Activated naive CD8-positive, alpha-beta T cell treated with anti-CD3 and anti-CD28 coated beads, Interleukin-2, amount 10 ng/mL, durations not matched to agents 7 days and 5 days (primary cell): Measurements from ENCODE around the gene FGR. TPM values are rescaled to one million over a fixed set of nuclear protein-coding genes. Genes with fewer than 3 reads are reported as not detected.
A peak's percentile ranks its signal among the peaks of the same experiment; 100 is the strongest.

Experiments
- ATAC-seq: fragments of 150-1000 bp; cut with Tn5 transposase; one replicate; pipeline ENCODE4 v1.10.0; 2021; ENCODE audit warnings: low read depth, moderate library complexity
- POLR2A ChIA-PET: fragments of 350-600 bp; sonication (Branson Sonifier 250); formaldehyde crosslinking; loops from one replicate; lab custom pipeline; 2021; ENCODE audit warnings: antibody characterized with exemption; lab: Charles Lee
- DNase-seq: peaks from one replicate; pipeline ENCODE4 v3.0.0; 2021
- H3K27ac Mint-ChIP-seq: one replicate; pipeline ENCODE4 v1.8.0; 2022; ENCODE audit warnings: mild to moderate bottlenecking, mixed read lengths
- H3K27me3 Mint-ChIP-seq: one replicate; pipeline ENCODE4 v1.8.0; 2022; ENCODE audit warnings: mild to moderate bottlenecking, moderate library complexity, mixed read lengths
- H3K36me3 Mint-ChIP-seq: one replicate; pipeline ENCODE4 v1.8.0; 2021; ENCODE audit warnings: mild to moderate bottlenecking, mixed read lengths
- H3K4me1 Mint-ChIP-seq: one replicate; pipeline ENCODE4 v1.8.0; 2021; ENCODE audit warnings: mixed read lengths
- H3K4me3 Mint-ChIP-seq: one replicate; pipeline ENCODE4 v1.8.0; 2022; ENCODE audit warnings: mild to moderate bottlenecking, moderate library complexity, mixed read lengths
- H3K9me3 Mint-ChIP-seq: one replicate; pipeline ENCODE4 v1.8.0; 2021; ENCODE audit warnings: mixed read lengths
- total RNA-seq, 2 experiments: library from RNA; stranded (reverse); gene quantifications; one replicate each; pipeline ENCODE4 v1.2.3, GENCODE V29; 2021

Gene FGR
- total RNA-seq, 2 experiments from 2014 or later = 4.7 to 6.0 TPM

DNA sequence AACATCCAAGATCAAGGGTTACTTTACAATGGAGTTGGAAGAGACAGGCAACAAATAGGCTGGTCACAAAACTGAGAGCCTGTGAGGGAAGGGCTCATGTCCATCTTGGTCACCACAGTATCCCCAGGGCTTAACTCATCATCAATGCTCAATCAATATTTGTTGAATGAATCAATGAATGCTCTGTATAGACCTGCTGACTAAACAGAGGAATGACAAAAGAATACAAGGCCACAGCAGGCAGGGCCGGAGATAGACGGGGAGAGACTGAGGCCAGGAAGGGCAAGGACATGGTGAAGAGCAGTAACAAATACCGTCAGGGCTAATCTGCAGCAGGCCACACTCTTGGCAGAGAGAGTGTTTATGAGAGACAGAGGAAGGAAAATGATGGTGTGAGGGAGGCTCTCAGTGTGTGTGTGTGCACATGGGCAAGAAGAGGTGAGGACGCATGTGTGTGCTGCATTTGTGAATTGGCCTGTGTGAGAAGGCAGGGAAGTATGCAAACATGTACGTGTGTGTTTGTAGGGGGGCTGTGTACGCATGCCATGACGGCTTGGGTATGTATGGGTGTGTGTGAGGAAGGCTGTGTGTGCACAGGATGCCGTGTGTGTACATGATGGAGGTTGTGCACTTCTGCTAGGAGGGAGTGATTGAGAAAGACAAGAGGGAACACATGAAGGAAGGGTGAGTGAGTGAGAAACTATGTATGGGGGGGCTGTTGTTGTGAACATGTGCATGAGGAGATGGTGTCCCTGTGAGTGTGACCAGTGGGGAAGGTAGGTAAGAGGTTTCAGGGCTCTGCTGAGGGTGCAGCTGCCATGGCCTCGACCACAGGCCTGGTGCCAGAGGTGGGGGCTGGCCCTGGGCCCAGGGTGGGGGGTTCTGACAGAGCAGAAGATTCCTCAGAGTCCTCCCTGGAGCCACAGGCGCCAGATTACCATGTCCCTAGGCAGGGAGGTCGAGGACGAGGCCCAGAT, 46.4 kb downstream of the FGR start:
- Mint-ChIP-seq H3K4me1 (no peaks in the 10 kb centered on the region), H3K27ac (no peak overlapping the region), H3K4me3 (no peak overlapping the region), H3K27me3 (no peaks in the 10 kb centered on the region), H3K36me3 (no peaks in the 10 kb centered on the region), H3K9me3 (no peaks in the 10 kb centered on the region)
- POLR2A ChIA-PET = no interaction called here
- ATAC-seq (no peak), DNase-seq (no peak)

DNA sequence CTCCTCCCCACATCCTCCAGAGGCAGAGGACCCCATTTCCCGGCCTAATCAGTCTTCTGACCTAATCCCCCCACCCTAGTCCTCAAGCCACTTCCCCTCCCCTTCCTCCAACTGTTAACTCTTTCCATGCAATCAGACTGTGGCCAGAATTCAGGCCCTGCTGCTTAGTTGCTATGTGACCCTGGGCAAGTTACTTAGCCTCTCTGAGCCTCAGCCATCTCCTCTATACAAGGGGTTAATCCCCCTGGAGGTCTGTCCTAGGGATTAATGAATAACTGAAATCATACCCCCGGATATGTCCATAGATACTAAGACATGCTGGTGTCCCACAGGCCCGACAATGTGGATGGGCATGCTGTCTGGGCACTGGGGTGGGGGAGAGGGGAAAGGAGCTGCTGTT, 49.3 kb downstream of the FGR start:
- no peak overlapping the region for H3K27ac Mint-ChIP-seq
- H3K36me3 Mint-ChIP-seq = peaks cover 7% of the 10 kb centered on the region
- H3K4me3 Mint-ChIP-seq = no peak overlapping the region
- no peaks in the 10 kb centered on the region for H3K27me3 Mint-ChIP-seq
- H3K4me1 Mint-ChIP-seq = peaks cover 7% of the 10 kb centered on the region
- ATAC-seq = no peak
- H3K9me3 Mint-ChIP-seq = no peaks in the 10 kb centered on the region
- POLR2A ChIA-PET = no interaction called here
- DNase-seq = no peak

DNA sequence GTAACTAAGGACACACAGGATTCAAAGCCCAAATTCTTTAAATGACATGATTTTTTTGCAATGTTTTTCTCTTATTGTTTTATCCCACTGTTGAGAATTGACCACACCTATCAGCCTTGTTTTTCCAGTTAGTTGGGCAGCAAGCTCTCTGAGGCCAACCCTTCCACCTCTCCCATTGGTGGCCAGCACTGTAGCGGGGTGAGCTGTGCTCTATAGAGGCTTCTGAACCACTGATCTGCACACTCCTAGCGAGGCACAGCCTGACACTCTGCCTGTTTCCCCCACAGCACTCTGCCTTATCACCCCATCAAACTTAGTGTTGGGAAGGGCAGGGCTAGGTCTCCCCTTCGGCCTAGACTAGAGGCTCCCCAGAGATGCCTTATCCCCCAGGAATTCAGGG, 50.5 kb downstream of the FGR start:
- Mint-ChIP-seq H3K27ac (no peak overlapping the region), H3K4me3 (no peak overlapping the region), H3K36me3 (peaks cover 7% of the 10 kb centered on the region), H3K9me3 (no peaks in the 10 kb centered on the region), H3K4me1 (peaks cover 9% of the 10 kb centered on the region), H3K27me3 (no peaks in the 10 kb centered on the region)
- DNase-seq = no peak
- no peak for ATAC-seq
- POLR2A ChIA-PET = no interaction called here

DNA sequence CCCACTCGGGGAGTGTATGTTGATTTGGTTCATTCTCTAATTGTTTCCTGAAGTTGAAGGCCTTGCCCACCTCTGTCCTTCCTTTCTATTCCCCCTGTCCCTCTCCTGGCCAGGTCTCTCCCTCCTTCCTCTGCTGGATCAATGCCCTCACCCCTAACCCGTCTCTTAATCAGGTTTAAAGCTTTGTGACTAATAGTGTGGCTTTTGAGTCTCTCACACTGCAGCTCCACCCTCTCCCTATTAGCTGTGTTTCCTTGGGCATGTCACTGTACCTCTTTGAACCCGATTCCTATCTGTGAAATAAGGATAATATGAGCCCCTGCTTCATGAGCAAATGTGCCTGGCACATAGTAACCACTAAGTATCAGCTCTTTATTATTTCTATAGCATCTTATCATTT, 51.5 kb downstream of the FGR start:
- ATAC-seq (no peak), DNase-seq (no peak)
- peaks cover 9% of the 10 kb centered on the region for H3K4me1 Mint-ChIP-seq
- POLR2A ChIA-PET = no interaction called here
- no peaks in the 10 kb centered on the region for H3K9me3 Mint-ChIP-seq
- H3K4me3 Mint-ChIP-seq = no peak overlapping the region
- H3K27me3 Mint-ChIP-seq = no peaks in the 10 kb centered on the region
- no peak overlapping the region for H3K27ac Mint-ChIP-seq
- H3K36me3 Mint-ChIP-seq = peaks cover 7% of the 10 kb centered on the region

DNA sequence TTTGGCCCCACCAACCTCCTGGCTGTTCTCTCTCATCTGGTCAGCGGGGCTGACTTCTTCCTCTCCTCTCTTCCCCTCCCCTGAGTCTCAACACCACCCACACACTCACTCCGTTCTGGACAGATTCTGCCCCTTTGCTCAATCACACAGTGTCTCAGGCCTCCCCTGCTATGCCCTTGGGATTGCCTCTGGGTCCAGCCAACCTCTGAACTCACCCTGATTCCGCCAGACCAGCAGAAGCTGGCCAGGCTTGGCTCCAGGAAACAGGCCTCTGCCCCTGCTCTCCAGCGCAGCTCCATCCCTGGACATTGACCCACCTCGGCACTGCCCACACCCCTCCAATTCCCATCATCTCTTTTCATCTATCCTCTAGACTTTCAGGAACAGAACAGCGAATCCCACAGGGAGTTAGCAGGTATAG, 53.2 kb downstream of the FGR start:
- no peaks in the 10 kb centered on the region for H3K9me3 Mint-ChIP-seq
- DNase-seq (no peak), ATAC-seq (no peak)
- H3K36me3 Mint-ChIP-seq = peaks cover 7% of the 10 kb centered on the region
- no peak overlapping the region for H3K4me3 Mint-ChIP-seq
- H3K27ac Mint-ChIP-seq = no peak overlapping the region
- H3K27me3 Mint-ChIP-seq = peaks cover 4% of the 10 kb centered on the region
- POLR2A ChIA-PET = no interaction called here
- peaks cover 9% of the 10 kb centered on the region for H3K4me1 Mint-ChIP-seq

DNA sequence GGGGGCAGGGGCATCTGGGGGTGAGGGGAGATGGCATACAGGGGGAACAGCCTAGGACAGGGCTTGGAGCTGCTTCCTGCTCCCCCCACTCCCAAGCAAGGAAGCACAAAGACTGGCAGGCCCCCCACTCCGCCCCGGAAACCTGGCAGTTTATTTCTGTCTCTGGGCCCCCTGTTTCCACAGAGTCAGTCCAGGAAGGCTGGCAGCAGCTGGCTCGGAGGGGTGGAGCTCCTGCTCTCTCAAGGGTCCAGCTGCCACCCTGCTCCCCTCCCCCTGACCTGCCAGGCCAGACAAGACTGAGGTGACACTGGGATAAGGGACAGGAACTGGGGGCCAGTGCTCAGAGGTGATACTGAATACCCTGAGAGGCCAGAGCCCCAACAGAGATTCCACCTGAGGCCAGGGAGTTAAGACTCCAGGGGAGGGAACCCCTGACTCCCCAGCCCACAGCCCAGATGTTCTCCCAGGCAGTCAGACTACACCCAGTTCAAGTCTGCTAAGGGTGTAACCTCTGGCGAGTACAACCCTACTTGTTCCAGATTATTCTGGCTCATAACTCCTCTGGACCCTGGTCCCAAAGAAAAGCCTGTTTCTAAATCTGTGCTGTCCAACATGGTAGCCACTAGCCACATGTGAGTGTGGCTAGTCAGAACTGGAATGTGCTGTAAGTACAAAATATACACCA, 57.3 kb downstream of the FGR start:
- peaks cover 9% of the 10 kb centered on the region for H3K36me3 Mint-ChIP-seq
- ATAC-seq (no peak), DNase-seq (no peak)
- H3K27ac Mint-ChIP-seq = no peak overlapping the region
- peaks cover 10% of the 10 kb centered on the region for H3K27me3 Mint-ChIP-seq
- H3K9me3 Mint-ChIP-seq = no peaks in the 10 kb centered on the region
- POLR2A ChIA-PET = interaction anchor here (0.9 kb wide), 1 partner anchor 18 kb away, joined by 3 read pairs; no protein-coding TSS in a partner anchor
- peaks cover 14% of the 10 kb centered on the region for H3K4me1 Mint-ChIP-seq
- H3K4me3 Mint-ChIP-seq = no peak overlapping the region

DNA sequence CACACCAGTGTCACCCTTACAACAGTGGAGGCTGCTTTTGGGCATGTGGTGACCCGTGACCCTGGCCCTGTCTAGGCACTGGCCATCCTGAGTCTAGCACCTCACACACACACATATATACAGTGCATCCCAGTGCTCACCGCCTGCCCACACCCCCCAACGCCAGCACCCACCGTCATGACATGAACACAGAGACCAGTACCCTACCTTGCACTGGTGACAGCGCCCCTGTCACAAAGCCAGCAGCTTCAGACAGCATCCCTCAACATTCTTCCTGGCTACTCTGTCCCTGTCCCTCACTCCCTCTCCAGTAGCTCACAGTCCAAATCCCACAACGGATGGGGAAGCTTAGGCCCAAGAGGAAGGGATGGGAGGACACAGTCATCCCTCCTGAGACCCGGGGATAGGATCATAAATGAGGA, 58.2 kb downstream of the FGR start:
- H3K9me3 Mint-ChIP-seq = no peaks in the 10 kb centered on the region
- no peak for ATAC-seq
- POLR2A ChIA-PET = interaction anchor here (0.9 kb wide), 1 partner anchor 19 kb away, joined by 3 read pairs; no protein-coding TSS in a partner anchor
- peaks cover 14% of the 10 kb centered on the region for H3K4me1 Mint-ChIP-seq
- no peak for DNase-seq
- H3K36me3 Mint-ChIP-seq = peaks cover 7% of the 10 kb centered on the region
- peaks cover 10% of the 10 kb centered on the region for H3K27me3 Mint-ChIP-seq
- no peak overlapping the region for H3K4me3 Mint-ChIP-seq
- peak overlapping the region; percentile 16 for H3K27ac Mint-ChIP-seq

DNA sequence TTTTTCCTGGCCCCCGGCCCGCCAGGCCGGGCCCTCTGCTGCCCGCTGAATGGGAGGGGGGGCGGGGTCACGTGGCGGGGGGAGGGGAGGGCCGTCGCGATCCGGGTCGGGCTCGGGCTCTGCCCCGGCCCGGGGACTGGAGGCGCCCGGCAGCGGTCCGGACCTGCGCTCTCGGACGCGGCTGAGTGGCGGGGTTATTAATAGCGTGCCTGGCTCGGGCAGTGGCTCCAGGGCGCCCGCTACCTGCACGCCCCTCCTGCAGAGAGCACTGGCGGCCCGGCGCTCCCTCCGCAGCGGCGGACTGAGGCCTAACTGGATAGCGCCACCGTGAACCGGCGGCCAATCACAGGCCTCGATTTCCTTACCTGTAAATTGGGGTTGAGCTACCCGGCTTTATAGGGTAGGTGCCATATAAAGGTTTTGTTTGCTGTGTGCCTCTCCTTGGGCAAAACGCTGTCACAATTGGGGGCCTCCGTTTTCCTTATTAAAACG, 59.1 kb downstream of the FGR start:
- POLR2A ChIA-PET = no interaction called here
- Mint-ChIP-seq H3K27me3 (peaks cover 10% of the 10 kb centered on the region), H3K4me1 (peaks cover 10% of the 10 kb centered on the region), H3K9me3 (no peaks in the 10 kb centered on the region), H3K36me3 (peaks cover 3% of the 10 kb centered on the region), H3K27ac (no peak overlapping the region), H3K4me3 (no peak overlapping the region)
- DNase-seq (no peak), ATAC-seq (no peak)

DNA sequence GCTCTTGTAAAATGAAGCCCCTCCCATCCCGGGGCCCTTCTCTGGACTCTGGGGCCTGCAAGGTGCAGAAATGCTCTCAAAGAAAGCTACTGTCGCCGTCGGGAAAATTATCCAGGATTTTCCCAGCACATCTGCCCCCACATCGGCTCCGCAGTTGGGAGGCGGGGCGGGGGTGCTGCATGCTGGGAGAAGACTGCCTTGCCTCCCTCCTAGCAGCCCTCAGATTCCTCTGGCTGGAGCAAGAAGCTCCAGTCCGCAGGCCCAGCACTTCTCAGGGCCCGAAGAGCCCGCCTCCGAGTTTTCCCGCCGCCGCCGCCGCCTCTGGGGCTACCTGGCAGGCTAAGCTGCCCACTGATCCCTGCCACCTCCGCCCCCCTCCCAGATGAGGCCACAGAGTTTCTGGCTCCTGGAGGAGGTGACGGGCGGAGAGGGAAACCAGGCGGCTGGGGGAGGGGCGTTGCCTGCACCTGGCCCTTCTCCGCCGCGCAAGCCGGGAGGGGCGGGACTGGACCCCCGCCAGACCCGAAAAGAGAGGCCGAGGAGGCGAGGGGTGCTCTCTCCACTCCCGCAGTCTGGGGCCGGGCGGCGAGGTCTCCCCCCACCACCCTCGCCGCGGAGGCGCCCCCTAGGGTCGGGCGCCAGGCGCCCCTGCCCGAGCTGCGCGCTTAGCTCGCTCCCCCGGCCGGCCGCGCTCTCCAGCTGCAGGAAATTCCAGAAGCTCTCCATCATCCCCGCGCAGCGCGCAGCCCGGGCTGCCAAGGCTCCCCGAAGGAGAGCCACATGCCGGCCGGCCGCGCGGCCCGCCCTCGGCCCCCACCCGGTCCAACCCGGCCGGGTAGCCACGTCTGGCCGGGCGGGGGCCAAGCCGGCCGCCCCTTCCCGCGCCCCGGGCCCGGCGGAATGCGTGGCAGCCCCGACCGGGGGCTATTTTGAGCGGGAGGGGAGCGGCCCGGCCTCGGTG, 59.8 kb downstream of the FGR start:
- POLR2A ChIA-PET = no interaction called here
- ATAC-seq (no peak), DNase-seq (no peak)
- Mint-ChIP-seq H3K27ac (no peak overlapping the region), H3K4me3 (no peak overlapping the region), H3K27me3 (peaks cover 10% of the 10 kb centered on the region), H3K9me3 (no peaks in the 10 kb centered on the region), H3K36me3 (peaks cover 3% of the 10 kb centered on the region), H3K4me1 (peaks cover 8% of the 10 kb centered on the region)

DNA sequence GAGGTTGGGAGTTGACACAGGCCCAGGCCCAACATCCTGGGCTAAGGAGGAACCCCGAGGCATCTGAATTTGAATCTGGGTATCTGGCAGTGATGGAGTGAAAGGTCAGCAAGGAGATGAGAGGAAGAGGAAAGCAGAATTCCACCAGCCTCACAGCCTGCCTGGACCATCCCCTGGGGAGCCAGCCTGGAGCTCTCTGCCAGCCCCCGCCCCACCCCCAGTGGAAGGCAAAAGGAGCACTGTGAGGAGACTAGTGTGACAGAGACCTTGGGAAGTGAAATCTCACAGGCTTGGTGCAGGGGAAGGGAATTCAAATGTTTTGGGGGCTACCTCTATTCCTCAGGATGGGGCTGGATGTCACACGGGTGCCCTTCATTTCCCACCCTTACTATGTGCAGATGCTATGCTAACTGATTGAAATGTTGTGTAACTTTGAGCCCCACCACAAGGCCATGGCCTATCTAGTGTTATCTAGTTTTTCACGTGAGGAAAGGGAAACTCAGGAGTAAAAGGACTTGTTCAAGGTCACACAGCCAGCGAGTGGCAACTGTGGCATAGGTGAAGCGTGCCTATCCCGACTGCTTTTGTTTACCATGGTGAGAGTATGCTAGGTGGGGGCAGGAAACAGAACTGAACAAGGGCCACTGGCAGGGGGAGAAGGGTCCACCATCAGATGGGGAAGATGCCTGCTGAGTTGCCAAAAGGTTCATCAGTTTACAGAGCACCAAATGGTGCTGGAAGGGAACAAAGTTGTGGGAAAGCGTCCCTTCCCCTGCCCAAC, 60.8 kb downstream of the FGR start:
- no peak for ATAC-seq
- no peaks in the 10 kb centered on the region for H3K9me3 Mint-ChIP-seq
- peaks cover 9% of the 10 kb centered on the region for H3K4me1 Mint-ChIP-seq
- POLR2A ChIA-PET = no interaction called here
- peaks cover 3% of the 10 kb centered on the region for H3K36me3 Mint-ChIP-seq
- no peak overlapping the region for H3K27ac Mint-ChIP-seq
- DNase-seq = no peak
- H3K27me3 Mint-ChIP-seq = peaks cover 10% of the 10 kb centered on the region
- no peak overlapping the region for H3K4me3 Mint-ChIP-seq

DNA sequence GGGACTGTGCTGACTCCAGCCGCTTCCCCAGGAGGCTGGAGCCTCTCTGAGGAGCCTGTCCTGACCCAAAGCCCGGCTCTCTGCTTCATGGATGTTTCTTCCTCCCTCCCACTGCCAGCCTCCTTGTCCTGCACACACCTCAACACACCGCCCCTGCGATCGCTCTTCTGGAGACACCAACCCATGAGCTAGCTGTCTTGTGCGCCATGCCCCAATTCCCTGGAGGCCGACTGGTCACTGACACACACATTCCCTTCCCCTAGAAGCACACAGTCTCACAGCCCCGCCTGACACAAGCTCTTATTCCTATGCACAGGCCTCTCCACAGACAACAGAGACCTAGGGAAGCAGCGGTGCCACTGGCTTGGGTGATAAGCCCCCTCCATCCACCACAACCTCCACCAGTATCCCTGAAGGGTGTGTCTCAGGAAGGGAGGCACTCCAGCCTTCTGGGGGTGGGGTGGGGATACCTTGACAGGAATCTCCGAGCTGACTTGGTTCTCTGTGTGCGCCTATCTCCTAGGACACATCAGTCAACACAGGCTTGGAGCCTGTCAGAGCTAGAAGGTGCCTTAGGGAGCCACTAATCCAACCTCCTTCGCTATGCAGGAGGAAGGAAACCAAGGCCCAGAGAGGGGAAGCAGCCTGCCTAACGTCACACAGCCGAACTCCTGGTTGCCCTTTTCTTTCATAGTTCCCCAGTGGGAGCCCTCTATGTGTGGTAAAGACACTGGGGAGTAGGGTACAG, 62.1 kb downstream of the FGR start:
- peaks cover 3% of the 10 kb centered on the region for H3K36me3 Mint-ChIP-seq
- no peak overlapping the region for H3K4me3 Mint-ChIP-seq
- H3K4me1 Mint-ChIP-seq = peaks cover 16% of the 10 kb centered on the region
- peaks cover 10% of the 10 kb centered on the region for H3K27me3 Mint-ChIP-seq
- H3K9me3 Mint-ChIP-seq = no peaks in the 10 kb centered on the region
- no peak for DNase-seq
- POLR2A ChIA-PET = no interaction called here
- ATAC-seq = no peak
- no peak overlapping the region for H3K27ac Mint-ChIP-seq
